GM12872 (cell line): ENCODE results near the gene SS18L1.

Experiments used
- CTCF ChIP-seq: IDR thresholded peaks from 3 replicates; pipeline ENCODE4 v1.5.1; 2011; ENCODE audit warnings: low read depth, mild to moderate bottlenecking, low read length, moderate library complexity; ENCODE audit not compliant: insufficient read depth

Gene SS18L1

GRCh38 chr20:62215991-62216635 lies 72.5 kb downstream of the SS18L1 start:
- no peak for TF ChIP-seq CTCF

GRCh38 chr20:62216636-62217566 lies 73.3 kb downstream of the SS18L1 start:
- no peak for TF ChIP-seq CTCF

- TF ChIP-seq CTCF: no peak
These were observed 74.6 kb downstream of the SS18L1 start for GRCh38 chr20:62217913-62218773.

GRCh38 chr20:62219101-62219991 lies 75.8 kb downstream of the SS18L1 start:
- no peak for TF ChIP-seq CTCF

GRCh38 chr20:62219992-62220665 lies 76.6 kb downstream of the SS18L1 start, which contains the start of gene HRH3:
HRH3 (minus strand) TSS chr20:62220278; CDS start chr20:62219970, 308 bp downstream.
- no peak for TF ChIP-seq CTCF
